ENCODE measurements around the gene HPCAL1.
"Not testable (repeated sequence)": the region's sequence is repeated elsewhere in the genome, so short reads cannot be mapped to it uniquely, and the experiment has no call there.

- TF ChIP-seq CTCF, POLR2A (IDR thresholded peaks at IDR 0.05): not testable (repeated sequence)
These were observed 3.9 kb upstream of the HPCAL1 start for GRCh38 chr2:10298777-10299176.

All from testis (tissue), 2 donors.